ENCODE measurements around the gene GTF3C2. TPM values are rescaled to one million over a fixed set of nuclear protein-coding genes. Genes with fewer than 3 reads are reported as not detected.

Gene GTF3C2
- total and polyA plus RNA-seq, 10 of the 15 experiments (the other 5 are each of a cell fraction or from before 2014, with no cell fraction given): 45.9 to 105 (median 80.3) TPM

DNA sequence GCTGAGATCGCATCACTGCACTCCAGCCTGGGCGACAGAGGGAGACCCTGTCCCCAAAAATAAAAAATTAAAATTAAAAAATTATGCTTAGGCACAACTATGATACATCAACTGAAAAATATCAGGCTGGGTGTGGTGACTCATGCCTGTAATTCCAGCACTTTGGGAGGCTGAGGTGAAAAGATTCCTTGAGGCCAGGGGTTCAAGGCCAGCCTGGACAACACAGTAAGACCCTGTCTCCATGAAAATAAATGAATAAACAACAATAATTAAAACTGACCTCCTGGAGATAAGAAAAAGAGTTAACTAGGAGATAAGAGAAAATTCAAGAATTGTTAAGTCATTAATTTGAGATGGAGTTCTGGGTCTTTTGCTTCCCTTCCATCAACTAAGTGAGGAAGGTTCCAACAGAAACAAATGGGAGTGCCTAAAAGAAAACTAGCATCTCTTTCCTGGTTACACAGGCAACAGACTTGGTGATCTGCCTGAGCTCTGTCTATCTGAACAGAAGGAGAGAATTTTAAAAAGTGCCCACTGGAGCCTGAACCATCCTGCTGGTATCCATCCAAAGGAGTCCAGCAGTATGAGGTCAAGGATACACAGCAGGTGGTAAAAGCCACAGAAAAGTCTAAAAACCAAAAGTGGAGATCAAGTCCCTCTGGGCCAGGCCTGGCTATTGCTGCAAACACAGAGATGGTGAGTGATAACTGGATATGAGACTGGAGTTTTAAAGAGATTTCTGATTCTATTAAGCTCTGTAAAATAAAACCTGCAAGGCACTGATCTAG lies 44.0 kb upstream of the GTF3C2 start (continued):
- TF ChIP-seq, protein P1, sequence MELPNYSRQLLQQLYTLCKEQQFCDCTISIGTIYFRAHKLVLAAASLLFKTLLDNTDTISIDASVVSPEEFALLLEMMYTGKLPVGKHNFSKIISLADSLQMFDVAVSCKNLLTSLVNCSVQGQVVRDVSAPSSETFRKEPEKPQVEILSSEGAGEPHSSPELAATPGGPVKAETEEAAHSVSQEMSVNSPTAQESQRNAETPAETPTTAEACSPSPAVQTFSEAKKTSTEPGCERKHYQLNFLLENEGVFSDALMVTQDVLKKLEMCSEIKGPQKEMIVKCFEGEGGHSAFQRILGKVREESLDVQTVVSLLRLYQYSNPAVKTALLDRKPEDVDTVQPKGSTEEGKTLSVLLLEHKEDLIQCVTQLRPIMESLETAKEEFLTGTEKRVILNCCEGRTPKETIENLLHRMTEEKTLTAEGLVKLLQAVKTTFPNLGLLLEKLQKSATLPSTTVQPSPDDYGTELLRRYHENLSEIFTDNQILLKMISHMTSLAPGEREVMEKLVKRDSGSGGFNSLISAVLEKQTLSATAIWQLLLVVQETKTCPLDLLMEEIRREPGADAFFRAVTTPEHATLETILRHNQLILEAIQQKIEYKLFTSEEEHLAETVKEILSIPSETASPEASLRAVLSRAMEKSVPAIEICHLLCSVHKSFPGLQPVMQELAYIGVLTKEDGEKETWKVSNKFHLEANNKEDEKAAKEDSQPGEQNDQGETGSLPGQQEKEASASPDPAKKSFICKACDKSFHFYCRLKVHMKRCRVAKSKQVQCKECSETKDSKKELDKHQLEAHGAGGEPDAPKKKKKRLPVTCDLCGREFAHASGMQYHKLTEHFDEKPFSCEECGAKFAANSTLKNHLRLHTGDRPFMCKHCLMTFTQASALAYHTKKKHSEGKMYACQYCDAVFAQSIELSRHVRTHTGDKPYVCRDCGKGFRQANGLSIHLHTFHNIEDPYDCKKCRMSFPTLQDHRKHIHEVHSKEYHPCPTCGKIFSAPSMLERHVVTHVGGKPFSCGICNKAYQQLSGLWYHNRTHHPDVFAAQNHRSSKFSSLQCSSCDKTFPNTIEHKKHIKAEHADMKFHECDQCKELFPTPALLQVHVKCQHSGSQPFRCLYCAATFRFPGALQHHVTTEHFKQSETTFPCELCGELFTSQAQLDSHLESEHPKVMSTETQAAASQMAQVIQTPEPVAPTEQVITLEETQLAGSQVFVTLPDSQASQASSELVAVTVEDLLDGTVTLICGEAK (IDR thresholded peaks at IDR 0.05; ENCODE audit: borderline replicate concordance): no peak

DNA sequence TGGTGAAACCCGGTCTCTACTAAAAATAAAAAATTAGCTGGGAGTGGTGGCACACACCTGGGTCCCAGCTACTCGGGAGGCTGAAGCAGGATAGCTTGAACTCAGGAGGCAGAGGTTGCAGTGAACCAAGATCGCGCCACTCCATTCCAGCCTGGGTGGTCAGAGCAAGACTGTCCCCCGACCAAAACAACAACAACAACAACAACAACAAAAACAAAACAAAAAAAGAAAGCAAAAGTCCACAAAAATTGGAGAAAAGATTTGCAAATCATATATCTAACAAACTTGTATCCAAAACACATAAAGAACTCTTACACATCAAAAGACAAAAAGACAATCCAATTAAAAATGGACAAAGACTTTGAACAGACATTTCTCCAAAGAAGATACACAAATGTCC lies 42.4 kb upstream of the GTF3C2 start:
- H3K9me3 ChIP-seq (replicated peaks; ENCODE audit: control insufficient read depth, insufficient read depth, low read length): no peaks in the 10 kb centered on the region; the same call in 2 of the 3 replicates
- ChIA-PET RAD21 (ENCODE audit: unreplicated experiment) (no interaction called here), SMC1A (ENCODE audit: uncharacterized antibody, unreplicated experiment) (interaction anchor here (1.4 kb wide), 1 partner anchor 11 kb away, joined by 4 read pairs; the partner anchor contains the start of gene PPM1G), POLR2A (no interaction called here), CTCF (interaction anchor here (1.2 to 1.8 kb wide), 2 partner anchors 23 to 32 kb away, joined by 4 to 6 read pairs; no protein-coding TSS in a partner anchor)
- H3K9ac ChIP-seq (ENCODE audit: control insufficient read depth, insufficient read depth, low read length): no peak overlapping the region
- H3K4me1 ChIP-seq (ENCODE audit: control insufficient read depth, insufficient read depth, low read length): no peaks in the 10 kb centered on the region
- ATAC-seq: no peak
- intact Hi-C loops (cut with micrococcal nuclease; ENCODE audit: unreplicated experiment) (no loop called here), in situ Hi-C loops (cut with MboI) (no loop called here)
- H3K79me2 ChIP-seq (ENCODE audit: control insufficient read depth, insufficient read depth, low read length): peaks cover 84% of the 10 kb centered on the region
- no peaks in the 10 kb centered on the region for H3K27me3 ChIP-seq (replicated peaks in 1 of 2; ENCODE audit: control insufficient read depth in 2 of 2, insufficient read depth in 2 of 2, low read length in 1 of 2)
- 83% methylated on average over 5 of the region's 5 CpGs for WGBS (ENCODE audit: insufficient coverage, insufficient replicate concordance, low lambda C conversion rate, missing lambda C conversion rate)
- no peak overlapping the region for H3K27ac ChIP-seq (ENCODE audit: control insufficient read depth, insufficient read depth)
- no peak overlapping the region for H3K4me3 ChIP-seq
- peaks cover 0 to 3% of the 10 kb centered on the region in 2 experiments; a peak in 1 of 4 replicates for H3K36me3 ChIP-seq (ENCODE audit: control insufficient read depth in 2 of 2, insufficient read depth in 2 of 2, low read length in 1 of 2)
- no peak overlapping the region for H2AFZ ChIP-seq (ENCODE audit: control insufficient read depth, low read depth, low read length)
- no TSS peak for BruUV-seq (replicated peaks)
- no peak for DNase-seq (ENCODE audit: low read depth, low spot score)
- FAIRE-seq: no peak
- no peak overlapping the region for H3K4me2 ChIP-seq (ENCODE audit: control insufficient read depth, insufficient read depth)
- TF ChIP-seq, protein P2, sequence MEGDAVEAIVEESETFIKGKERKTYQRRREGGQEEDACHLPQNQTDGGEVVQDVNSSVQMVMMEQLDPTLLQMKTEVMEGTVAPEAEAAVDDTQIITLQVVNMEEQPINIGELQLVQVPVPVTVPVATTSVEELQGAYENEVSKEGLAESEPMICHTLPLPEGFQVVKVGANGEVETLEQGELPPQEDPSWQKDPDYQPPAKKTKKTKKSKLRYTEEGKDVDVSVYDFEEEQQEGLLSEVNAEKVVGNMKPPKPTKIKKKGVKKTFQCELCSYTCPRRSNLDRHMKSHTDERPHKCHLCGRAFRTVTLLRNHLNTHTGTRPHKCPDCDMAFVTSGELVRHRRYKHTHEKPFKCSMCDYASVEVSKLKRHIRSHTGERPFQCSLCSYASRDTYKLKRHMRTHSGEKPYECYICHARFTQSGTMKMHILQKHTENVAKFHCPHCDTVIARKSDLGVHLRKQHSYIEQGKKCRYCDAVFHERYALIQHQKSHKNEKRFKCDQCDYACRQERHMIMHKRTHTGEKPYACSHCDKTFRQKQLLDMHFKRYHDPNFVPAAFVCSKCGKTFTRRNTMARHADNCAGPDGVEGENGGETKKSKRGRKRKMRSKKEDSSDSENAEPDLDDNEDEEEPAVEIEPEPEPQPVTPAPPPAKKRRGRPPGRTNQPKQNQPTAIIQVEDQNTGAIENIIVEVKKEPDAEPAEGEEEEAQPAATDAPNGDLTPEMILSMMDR (IDR thresholded peaks at IDR 0.05 in 2 of 3, conservative IDR thresholded peaks at IDR 0.05 in 1 of 3; ENCODE audit: control insufficient read depth in 2 of 3, extremely low read depth in 1 of 3, insufficient read depth in 1 of 3, low read depth in 3 of 3, low read length in 3 of 3): no peak
- TF ChIP-seq, protein P3, sequence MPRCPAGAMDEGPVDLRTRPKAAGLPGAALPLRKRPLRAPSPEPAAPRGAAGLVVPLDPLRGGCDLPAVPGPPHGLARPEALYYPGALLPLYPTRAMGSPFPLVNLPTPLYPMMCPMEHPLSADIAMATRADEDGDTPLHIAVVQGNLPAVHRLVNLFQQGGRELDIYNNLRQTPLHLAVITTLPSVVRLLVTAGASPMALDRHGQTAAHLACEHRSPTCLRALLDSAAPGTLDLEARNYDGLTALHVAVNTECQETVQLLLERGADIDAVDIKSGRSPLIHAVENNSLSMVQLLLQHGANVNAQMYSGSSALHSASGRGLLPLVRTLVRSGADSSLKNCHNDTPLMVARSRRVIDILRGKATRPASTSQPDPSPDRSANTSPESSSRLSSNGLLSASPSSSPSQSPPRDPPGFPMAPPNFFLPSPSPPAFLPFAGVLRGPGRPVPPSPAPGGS (IDR thresholded peaks at IDR 0.05; ENCODE audit: borderline replicate concordance, insufficient read depth, low read depth, low read length, poor library complexity, severe bottlenecking): no peak
- no peaks in the 10 kb centered on the region for H4K20me1 ChIP-seq (ENCODE audit: control insufficient read depth, insufficient read depth)

Measured in GM12878 (cell line).